Prostate gland (tissue), 2 donors: ENCODE results near the gene ZNF367. TPM values are rescaled to one million over a fixed set of nuclear protein-coding genes. Genes with fewer than 3 reads are reported as not detected.

Experiments used
- DNase-seq: peaks from one replicate; pipeline ENCODE4 v3.0.0-alpha.2; 2019; ENCODE audit warnings: low spot score
- H3K27ac ChIP-seq, 2 donors: fragments of 200-600 bp; sonication (generic); 2 replicates each; pipeline ENCODE4 v1.5.1; 2017 to 2019
- H3K27me3 ChIP-seq: fragments of 200-600 bp; sonication (generic); replicated peaks from 2 replicates; pipeline ENCODE4 v1.5.1; 2019; ENCODE audit not compliant: insufficient read depth
- H3K36me3 ChIP-seq, 2 donors: fragments of 200-600 bp; sonication (generic); 1 replicate in 1 of 2; 2 replicates in 1 of 2; pipeline versions ENCODE4 v1.5.1 to v1.8.1; 2017 to 2019
- H3K4me1 ChIP-seq: fragments of 200-600 bp; sonication (generic); replicated peaks from 2 replicates; pipeline ENCODE4 v1.5.1; 2019
- H3K4me3 ChIP-seq, 2 donors: fragments of 200-600 bp; sonication (generic); 2 replicates each; pipeline ENCODE4 v1.5.1; 2017 to 2019
- H3K9me3 ChIP-seq: fragments of 200-600 bp; sonication (generic); 2 replicates; pipeline ENCODE4 v1.5.1; 2017
- POLR2A ChIP-seq: fragments of 450-650 bp; IDR thresholded peaks from one replicate; pipeline ENCODE4 v1.6.1; 2016; ENCODE audit warnings: antibody characterized with exemption, mild to moderate bottlenecking
- POLR2AphosphoS5 ChIP-seq: sonication (generic); formaldehyde crosslinking; IDR thresholded peaks from one replicate; pipeline ENCODE4 v1.6.1; 2017; ENCODE audit warnings: antibody characterized with exemption
- WGBS: methylation state at CpG from one replicate; pipeline ENCODE4 v1.1.5; 2018; 5-methylcytosine and 5-hydroxymethylcytosine counted together
- intact Hi-C: fragments of 100-400 bp; cut with DNase I; formaldehyde crosslinking; loops from one replicate; pipeline ENCODE4 v1.14.2; 2022
- total RNA-seq, 2 donors: library from RNA; depleted of rRNA; stranded (reverse); fragments of >200 nt; gene quantifications; one replicate each; pipeline ENCODE4 v1.1.0, GENCODE V29; 2016
- TF ChIP-seq, protein P1 (sequence below), 4 experiments: fragments of 200-600 bp in 2 of 4; fragments of 450-650 bp in 2 of 4; sonication (generic) in 2 of 4; IDR thresholded peaks; 1 replicate in 3 of 4; 2 replicates in 1 of 4; pipeline ENCODE4 v1.5.1; 2016 to 2019; ENCODE audit warnings: antibody characterized with exemption in 4 of 4, mild to moderate bottlenecking in 2 of 4, moderate library complexity in 2 of 4

Gene ZNF367
- total RNA-seq, 2 donors from 2014 or later, result 2.9 to 5.5 TPM

- intact Hi-C loops, result no loop called here
- H3K27ac ChIP-seq, result no peak overlapping the region
- H3K4me1 ChIP-seq, result no peaks in the 10 kb centered on the region
- no peak for DNase-seq
- H3K4me3 ChIP-seq, result no peak overlapping the region
- no peaks in the 10 kb centered on the region for H3K9me3 ChIP-seq
- no peaks in the 10 kb centered on the region for H3K36me3 ChIP-seq
- TF ChIP-seq POLR2A (no peak), POLR2AphosphoS5 (no peak)
- TF ChIP-seq, protein P1, sequence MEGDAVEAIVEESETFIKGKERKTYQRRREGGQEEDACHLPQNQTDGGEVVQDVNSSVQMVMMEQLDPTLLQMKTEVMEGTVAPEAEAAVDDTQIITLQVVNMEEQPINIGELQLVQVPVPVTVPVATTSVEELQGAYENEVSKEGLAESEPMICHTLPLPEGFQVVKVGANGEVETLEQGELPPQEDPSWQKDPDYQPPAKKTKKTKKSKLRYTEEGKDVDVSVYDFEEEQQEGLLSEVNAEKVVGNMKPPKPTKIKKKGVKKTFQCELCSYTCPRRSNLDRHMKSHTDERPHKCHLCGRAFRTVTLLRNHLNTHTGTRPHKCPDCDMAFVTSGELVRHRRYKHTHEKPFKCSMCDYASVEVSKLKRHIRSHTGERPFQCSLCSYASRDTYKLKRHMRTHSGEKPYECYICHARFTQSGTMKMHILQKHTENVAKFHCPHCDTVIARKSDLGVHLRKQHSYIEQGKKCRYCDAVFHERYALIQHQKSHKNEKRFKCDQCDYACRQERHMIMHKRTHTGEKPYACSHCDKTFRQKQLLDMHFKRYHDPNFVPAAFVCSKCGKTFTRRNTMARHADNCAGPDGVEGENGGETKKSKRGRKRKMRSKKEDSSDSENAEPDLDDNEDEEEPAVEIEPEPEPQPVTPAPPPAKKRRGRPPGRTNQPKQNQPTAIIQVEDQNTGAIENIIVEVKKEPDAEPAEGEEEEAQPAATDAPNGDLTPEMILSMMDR (IDR thresholded peaks at IDR 0.05), result no peak
- no peaks in the 10 kb centered on the region for H3K27me3 ChIP-seq
Measured at GRCh38 chr9:96460882-96461281, 42.7 kb upstream of the ZNF367 start.

GRCh38 chr9:96460470-96460869, 42.3 kb upstream of the ZNF367 start:
- H3K36me3 ChIP-seq, result no peaks in the 10 kb centered on the region
- H3K4me3 ChIP-seq, result no peak overlapping the region
- H3K27me3 ChIP-seq, result no peaks in the 10 kb centered on the region
- intact Hi-C loops, result no loop called here
- DNase-seq, result no peak
- H3K27ac ChIP-seq, result no peak overlapping the region
- TF ChIP-seq POLR2A, result no peak
- TF ChIP-seq, protein P1 (IDR thresholded peaks at IDR 0.05), result no peak
- no peak for TF ChIP-seq POLR2AphosphoS5
- H3K9me3 ChIP-seq, result no peaks in the 10 kb centered on the region
- H3K4me1 ChIP-seq, result no peaks in the 10 kb centered on the region
- WGBS, result 72% methylated on average over 5 of the region's 5 CpGs

DNA sequence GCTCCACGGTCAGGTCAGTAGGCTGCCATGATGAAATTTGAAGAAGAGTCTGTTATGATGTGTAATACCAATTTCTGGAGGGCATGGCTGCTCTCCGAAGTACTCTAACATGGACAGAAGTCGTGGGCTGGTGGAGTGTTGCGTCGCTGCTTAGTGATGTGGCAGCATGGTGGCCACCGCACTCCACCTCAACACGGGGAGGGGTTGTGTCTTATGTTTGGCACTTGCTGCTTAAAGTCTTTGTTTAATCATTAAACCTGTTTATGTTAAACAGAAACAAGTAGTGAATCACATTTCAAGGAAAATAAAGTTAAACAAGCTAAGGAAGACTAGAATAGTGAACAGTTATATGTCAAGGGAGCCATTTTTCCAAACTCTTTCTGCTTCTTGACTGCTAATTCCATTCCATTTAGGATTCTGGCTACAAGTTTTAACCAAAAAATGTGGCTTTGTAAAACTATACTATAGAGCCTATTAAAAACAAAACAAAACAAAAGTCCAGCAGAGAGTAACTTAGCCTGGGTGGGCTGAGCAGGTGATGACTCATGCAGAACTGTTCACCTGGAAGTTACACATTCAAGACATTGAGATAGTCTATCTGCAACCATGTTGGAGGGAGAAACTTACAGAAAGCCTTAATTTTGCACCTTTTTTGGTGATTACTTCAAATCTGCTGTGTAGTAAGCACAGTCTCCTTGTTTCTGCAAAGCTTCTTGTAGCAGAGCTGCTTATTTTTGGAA, 41.3 kb upstream of the ZNF367 start:
- no peaks in the 10 kb centered on the region for H3K4me1 ChIP-seq
- H3K9me3 ChIP-seq, result no peaks in the 10 kb centered on the region
- H3K4me3 ChIP-seq, result no peak overlapping the region
- H3K27me3 ChIP-seq, result no peaks in the 10 kb centered on the region
- 92% methylated on average over 7 of the region's 7 CpGs for WGBS
- H3K27ac ChIP-seq, result no peak overlapping the region
- intact Hi-C loops, result no loop called here
- no peaks in the 10 kb centered on the region for H3K36me3 ChIP-seq
- TF ChIP-seq POLR2AphosphoS5, result no peak
- TF ChIP-seq, protein P1 (IDR thresholded peaks at IDR 0.05), result no peak
- no peak for TF ChIP-seq POLR2A
- no peak for DNase-seq

DNA sequence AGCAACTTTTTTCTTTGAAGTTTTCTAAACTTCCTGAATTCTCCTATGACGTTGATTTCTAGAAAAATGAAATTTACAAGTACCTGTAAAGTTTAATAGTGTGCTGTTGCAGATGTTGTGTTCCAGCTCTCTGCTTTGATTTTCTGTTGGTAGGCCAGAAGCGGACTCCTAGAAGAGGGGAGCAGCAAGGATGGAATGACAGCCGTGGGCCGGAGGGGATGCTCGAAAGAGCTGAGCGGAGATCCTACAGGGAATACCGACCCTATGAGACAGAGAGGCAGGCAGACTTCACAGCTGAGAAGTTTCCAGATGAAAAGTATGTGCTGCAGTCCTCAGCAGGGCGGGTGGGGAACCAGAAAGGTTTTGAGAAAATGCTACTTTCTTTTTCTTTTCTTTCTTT, 40.1 kb upstream of the ZNF367 start:
- no peak for TF ChIP-seq POLR2AphosphoS5
- TF ChIP-seq, protein P1 (IDR thresholded peaks at IDR 0.05), result no peak
- no peak for TF ChIP-seq POLR2A
- H3K27me3 ChIP-seq, result no peaks in the 10 kb centered on the region
- no peaks in the 10 kb centered on the region for H3K36me3 ChIP-seq
- no peaks in the 10 kb centered on the region for H3K4me1 ChIP-seq
- no peaks in the 10 kb centered on the region for H3K9me3 ChIP-seq
- H3K27ac ChIP-seq, result no peak overlapping the region
- WGBS, result 84% methylated on average over 8 of the region's 8 CpGs
- no peak for DNase-seq
- H3K4me3 ChIP-seq, result no peak overlapping the region
- intact Hi-C loops, result no loop called here

- WGBS, result 94% methylated on average over 4 of the region's 4 CpGs
- no peak for TF ChIP-seq POLR2A
- TF ChIP-seq POLR2AphosphoS5, result no peak
- TF ChIP-seq, protein P1 (IDR thresholded peaks at IDR 0.05), result no peak
- Histone ChIP-seq H3K27me3 (no peaks in the 10 kb centered on the region), H3K4me1 (no peaks in the 10 kb centered on the region), H3K4me3 (no peak overlapping the region), H3K9me3 (no peaks in the 10 kb centered on the region), H3K27ac (no peak overlapping the region), H3K36me3 (no peaks in the 10 kb centered on the region)
- no peak for DNase-seq
- intact Hi-C loops, result no loop called here
Measured at GRCh38 chr9:96457266-96457665, 39.1 kb upstream of the ZNF367 start.
